RWPE2 (cell line): ENCODE data around the gene PIWIL4.
"Not testable (repeated sequence)": the region's sequence is repeated elsewhere in the genome, so short reads cannot be mapped to it uniquely, and the experiment has no call there.

Experiments used
- ATAC-seq: fragments of 200-7000 bp; cut with Tn5 transposase; 3 replicates; pipeline ENCODE4 v1.9.1; 2021; ENCODE audit warnings: low read depth
- DNase-seq: peaks from one replicate; pipeline ENCODE4 v3.0.0-alpha.2; 2020; ENCODE audit warnings: low spot score
- H3K27ac ChIP-seq: fragments of 450-650 bp; 2 replicates; pipeline ENCODE4 v1.5.1; 2017; ENCODE audit warnings: mild to moderate bottlenecking; ENCODE audit not compliant: poor library complexity, severe bottlenecking
- H3K27me3 ChIP-seq: fragments of 250-450 bp; sonication (Bioruptor Pico); 2 replicates; pipeline ENCODE4 v1.5.1; 2021; ENCODE audit warnings: mild to moderate bottlenecking, moderate library complexity; ENCODE audit not compliant: insufficient read depth, poor library complexity, severe bottlenecking
- H3K36me3 ChIP-seq: fragments of 250-450 bp; sonication (Bioruptor Pico); 2 replicates; pipeline ENCODE4 v1.5.1; 2020; ENCODE audit warnings: low read depth, mild to moderate bottlenecking, moderate library complexity
- H3K4me1 ChIP-seq: fragments of 250-450 bp; sonication (Bioruptor Pico); 2 replicates; pipeline ENCODE4 v1.5.1; 2021; ENCODE audit warnings: mild to moderate bottlenecking, moderate library complexity; ENCODE audit not compliant: insufficient read depth, poor library complexity, severe bottlenecking
- H3K4me3 ChIP-seq: fragments of 250-450 bp; sonication (Bioruptor Pico); 2 replicates; pipeline ENCODE4 v1.5.1; 2021; ENCODE audit warnings: mild to moderate bottlenecking, moderate library complexity; ENCODE audit not compliant: severe bottlenecking
- H3K9me3 ChIP-seq: fragments of 250-450 bp; sonication (Bioruptor Pico); 2 replicates; pipeline ENCODE4 v1.5.1; 2021; ENCODE audit warnings: mild to moderate bottlenecking, moderate library complexity; ENCODE audit not compliant: severe bottlenecking
- CTCF ChIP-seq: fragments of 450-650 bp; IDR thresholded peaks from one replicate; pipeline ENCODE4 v1.5.1; 2017; ENCODE audit warnings: mild to moderate bottlenecking, moderate library complexity; ENCODE audit not compliant: poor library complexity, severe bottlenecking

The PIWIL4 gene

GRCh38 chr11:94546886-94547285 is 20.3 kb upstream of the PIWIL4 start:
- H3K4me3 ChIP-seq: no peak overlapping the region
- no peaks in the 10 kb centered on the region for H3K36me3 ChIP-seq
- no peak for TF ChIP-seq CTCF
- ATAC-seq: peak; percentile 19; the same call in 1 of the 3 replicates
- no peak for DNase-seq
- H3K27ac ChIP-seq: no peak overlapping the region
- H3K9me3 ChIP-seq: no peaks in the 10 kb centered on the region
- peaks cover 7% of the 10 kb centered on the region for H3K4me1 ChIP-seq
- H3K27me3 ChIP-seq: no peaks in the 10 kb centered on the region

GRCh38 chr11:94549146-94549545 is 18.0 kb upstream of the PIWIL4 start:
- no peaks in the 10 kb centered on the region for H3K27me3 ChIP-seq
- no peaks in the 10 kb centered on the region for H3K9me3 ChIP-seq
- H3K4me1 ChIP-seq: peaks cover 7% of the 10 kb centered on the region
- ATAC-seq (no peak), DNase-seq (no peak)
- H3K36me3 ChIP-seq: no peaks in the 10 kb centered on the region
- no peak overlapping the region for H3K27ac ChIP-seq
- H3K4me3 ChIP-seq: no peak overlapping the region
- TF ChIP-seq CTCF: no peak

- DNase-seq (no peak), ATAC-seq (no peak)
- Histone ChIP-seq H3K4me1 (peaks cover 7% of the 10 kb centered on the region), H3K4me3 (no peak overlapping the region), H3K9me3 (no peaks in the 10 kb centered on the region), H3K36me3 (no peaks in the 10 kb centered on the region), H3K27me3 (no peaks in the 10 kb centered on the region), H3K27ac (no peak overlapping the region)
- no peak for TF ChIP-seq CTCF
Observed at GRCh38 chr11:94550513-94550912, 16.7 kb upstream of the PIWIL4 start.

- peak; percentile 62 for ATAC-seq
- TF ChIP-seq CTCF: no peak
- no peaks in the 10 kb centered on the region for H3K27me3 ChIP-seq
Observed at GRCh38 chr11:94553938-94554337, 13.2 kb upstream of the PIWIL4 start.

GRCh38 chr11:94555752-94556329 is 11.3 kb upstream of the PIWIL4 start:
- H3K4me3 ChIP-seq, ATAC-seq, H3K9me3 ChIP-seq, H3K27ac ChIP-seq, DNase-seq, H3K27me3 ChIP-seq, H3K36me3 ChIP-seq, H3K4me1 ChIP-seq: not testable (repeated sequence)

More at GRCh38 chr11:94553938-94554337, 13.2 kb upstream of the PIWIL4 start:
- no peaks in the 10 kb centered on the region for H3K4me1 ChIP-seq
- H3K9me3 ChIP-seq: no peaks in the 10 kb centered on the region
- no peaks in the 10 kb centered on the region for H3K36me3 ChIP-seq
- DNase-seq: peak; percentile 65
- no peak overlapping the region for H3K27ac ChIP-seq
- H3K4me3 ChIP-seq: no peak overlapping the region
